NCI-H526 (cell line): Measurements from ENCODE around the gene DGKI.
"Not testable (repeated sequence)": the region's sequence is repeated elsewhere in the genome, so short reads cannot be mapped to it uniquely, and the experiment has no call there.

Experiments
- DNase-seq, 2 experiments: peaks; one replicate each; lab custom pipeline; 2025; lab: John Stamatoyannopoulos, UW

Gene DGKI

GRCh38 chr7:137471128-137471527, 375.6 kb downstream of the DGKI start:
- no peak for DNase-seq

- peak in 1 of 2 experiments; percentile 14 for DNase-seq
These were observed 376.9 kb downstream of the DGKI start for GRCh38 chr7:137469858-137470257.

- peak; percentile 73 to 91 for DNase-seq
These were observed 377.5 kb downstream of the DGKI start for GRCh38 chr7:137469191-137469811.

- no peak for DNase-seq
These were observed 383.9 kb downstream of the DGKI start for GRCh38 chr7:137462847-137463246.

DNA sequence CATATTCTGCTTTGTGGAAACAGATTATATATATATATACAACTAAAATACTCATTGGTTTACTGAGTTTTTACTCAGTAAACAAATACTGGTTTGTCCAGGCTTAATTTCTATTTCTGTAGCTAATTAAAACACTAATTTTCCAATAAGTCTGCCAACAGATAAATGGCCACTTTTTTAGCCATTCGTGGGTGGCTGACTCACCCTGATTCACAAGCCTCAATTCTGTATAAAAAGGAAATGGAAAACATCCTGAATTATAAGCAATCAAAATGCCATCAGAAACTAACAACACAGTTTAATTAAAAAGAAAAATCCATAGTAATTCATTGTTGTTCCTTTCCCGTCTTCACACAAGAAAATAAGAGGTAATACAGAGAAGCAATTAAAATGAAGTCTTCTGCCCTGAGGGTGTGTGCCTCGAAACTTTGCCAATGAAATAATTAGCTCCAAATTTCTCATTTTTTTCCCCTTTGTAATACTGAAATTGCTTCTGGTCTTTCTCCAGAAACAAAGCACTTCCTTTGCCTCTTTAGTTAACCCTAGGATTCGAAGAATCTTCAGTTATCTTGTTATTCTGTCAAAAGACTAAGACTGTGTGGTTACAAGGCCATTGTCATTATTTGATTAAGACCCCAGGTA, 384.6 kb downstream of the DGKI start:
- no peak for DNase-seq

DNA sequence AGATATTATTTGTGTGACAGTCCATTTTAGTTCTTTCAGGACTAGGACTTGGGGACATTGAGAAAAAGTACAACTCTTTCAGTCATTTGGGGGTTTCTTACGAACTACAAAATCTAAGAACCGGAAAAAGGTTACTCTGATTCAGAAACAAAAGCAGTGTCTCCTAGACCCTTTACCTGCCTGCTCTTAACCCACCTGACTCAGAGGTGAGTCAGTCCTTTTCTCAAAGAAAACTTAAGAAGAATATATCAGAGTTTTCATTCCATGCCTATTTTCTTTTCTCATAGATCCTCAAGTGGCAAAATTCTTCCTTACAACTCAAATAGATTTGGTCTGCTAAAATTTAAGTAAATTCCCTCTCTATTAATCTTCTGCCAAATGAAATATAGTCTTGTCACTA, 388.4 kb downstream of the DGKI start:
- no peak for DNase-seq

DNA sequence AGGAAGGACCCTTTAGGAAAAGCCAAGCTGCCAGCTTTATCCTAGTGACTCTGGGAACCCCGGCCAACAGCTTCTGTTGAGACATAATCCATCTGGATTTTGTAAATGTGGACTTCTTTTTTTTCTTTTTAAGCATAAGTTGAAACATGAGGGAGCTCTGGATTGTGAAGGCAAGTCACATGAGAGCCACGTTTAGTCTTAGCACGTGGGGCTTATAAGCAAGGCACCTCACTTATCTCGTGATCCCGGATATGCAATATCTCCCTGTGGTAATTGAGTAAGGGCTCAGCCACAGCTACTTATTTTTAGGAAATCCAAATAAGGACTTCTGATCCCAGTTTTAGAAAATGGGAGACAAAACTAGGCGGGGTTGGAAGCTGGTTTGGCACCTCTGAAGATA, 392.0 kb downstream of the DGKI start:
- DNase-seq, result no peak

- DNase-seq, result peak; percentile 45 to 77
These were observed 392.5 kb downstream of the DGKI start for GRCh38 chr7:137454246-137454724.

DNA sequence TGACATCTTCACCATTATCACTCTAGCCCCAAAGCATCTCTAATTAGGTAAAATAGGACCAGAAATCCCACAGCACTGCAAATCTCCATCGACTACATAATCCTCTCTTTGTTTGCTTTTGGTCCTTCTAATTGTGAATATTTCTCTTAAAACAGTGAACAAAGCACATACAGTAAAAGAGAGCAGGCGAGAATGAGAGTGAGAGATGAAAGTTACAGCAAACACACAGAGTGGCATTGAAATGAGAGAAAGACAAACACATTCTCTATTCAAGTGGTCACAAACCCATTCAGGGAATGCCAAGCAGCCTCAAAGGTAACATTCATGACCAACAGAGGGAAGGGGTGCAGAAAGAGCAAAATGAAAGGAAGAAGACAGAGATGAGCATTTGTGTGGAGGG, 393.4 kb downstream of the DGKI start:
- DNase-seq, result no peak

DNA sequence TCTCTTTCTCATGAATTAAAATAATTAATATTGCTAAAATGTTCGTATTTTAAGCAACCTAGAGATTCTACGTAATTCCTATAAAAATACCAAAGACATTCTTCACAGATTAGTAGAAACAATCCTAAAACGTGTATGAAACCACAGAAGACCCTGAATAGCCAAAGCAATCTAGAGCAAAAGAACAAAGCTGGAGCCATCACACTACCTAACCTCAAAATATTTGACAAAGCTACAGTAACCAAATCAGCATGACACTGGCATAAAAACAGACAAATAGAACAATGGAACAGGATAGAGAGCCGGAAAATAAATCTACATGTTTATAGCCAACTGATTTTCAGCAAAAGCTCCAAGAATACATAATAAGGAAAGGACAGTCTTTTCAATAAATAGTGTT, 397.8 kb downstream of the DGKI start:
- no peak for DNase-seq

- DNase-seq, result not testable (repeated sequence)
These were observed 398.2 kb downstream of the DGKI start for GRCh38 chr7:137448572-137448971.

- no peak for DNase-seq
These were observed 400.7 kb downstream of the DGKI start for GRCh38 chr7:137446025-137446424.

- no peak for DNase-seq
These were observed 401.5 kb downstream of the DGKI start for GRCh38 chr7:137445268-137445667.

DNA sequence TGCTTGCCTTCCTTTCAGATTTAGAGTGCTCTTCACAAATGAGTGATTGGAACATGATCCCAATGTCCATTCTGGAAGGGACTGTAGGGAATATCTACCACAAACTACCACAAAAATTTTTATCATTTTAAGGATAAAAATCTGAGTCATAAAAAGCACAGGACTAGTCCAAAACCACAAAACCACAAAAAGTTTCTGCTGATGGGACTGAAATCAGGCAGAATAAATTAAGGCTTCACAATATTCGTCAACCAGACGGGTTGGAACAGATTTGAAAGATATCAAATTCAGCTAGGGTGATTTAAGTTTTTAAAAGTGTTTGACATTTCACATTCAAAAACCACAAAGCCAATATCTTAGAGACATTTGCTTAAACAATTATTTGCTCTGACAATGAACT, 403.2 kb downstream of the DGKI start:
- peak; percentile 60 to 78 for DNase-seq

DNA sequence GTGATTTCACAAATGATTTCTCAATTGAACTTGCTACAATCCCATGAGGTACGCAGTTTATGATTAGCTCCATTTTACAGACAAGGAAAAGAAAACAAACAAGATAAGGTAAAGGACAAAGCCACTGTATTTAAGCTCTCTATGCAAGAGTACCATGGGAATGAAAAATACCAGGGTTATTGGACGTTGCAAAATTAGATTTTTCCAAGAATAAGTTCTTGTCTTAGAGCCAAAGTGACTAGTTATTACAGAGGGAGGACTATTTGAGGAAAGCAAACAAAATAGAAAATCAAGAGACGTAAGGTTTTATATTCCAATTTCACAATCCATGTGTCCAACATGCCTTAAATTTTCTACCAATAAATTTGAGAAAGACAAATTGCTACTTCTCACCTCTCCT, 405.3 kb downstream of the DGKI start:
- DNase-seq, result no peak

DNA sequence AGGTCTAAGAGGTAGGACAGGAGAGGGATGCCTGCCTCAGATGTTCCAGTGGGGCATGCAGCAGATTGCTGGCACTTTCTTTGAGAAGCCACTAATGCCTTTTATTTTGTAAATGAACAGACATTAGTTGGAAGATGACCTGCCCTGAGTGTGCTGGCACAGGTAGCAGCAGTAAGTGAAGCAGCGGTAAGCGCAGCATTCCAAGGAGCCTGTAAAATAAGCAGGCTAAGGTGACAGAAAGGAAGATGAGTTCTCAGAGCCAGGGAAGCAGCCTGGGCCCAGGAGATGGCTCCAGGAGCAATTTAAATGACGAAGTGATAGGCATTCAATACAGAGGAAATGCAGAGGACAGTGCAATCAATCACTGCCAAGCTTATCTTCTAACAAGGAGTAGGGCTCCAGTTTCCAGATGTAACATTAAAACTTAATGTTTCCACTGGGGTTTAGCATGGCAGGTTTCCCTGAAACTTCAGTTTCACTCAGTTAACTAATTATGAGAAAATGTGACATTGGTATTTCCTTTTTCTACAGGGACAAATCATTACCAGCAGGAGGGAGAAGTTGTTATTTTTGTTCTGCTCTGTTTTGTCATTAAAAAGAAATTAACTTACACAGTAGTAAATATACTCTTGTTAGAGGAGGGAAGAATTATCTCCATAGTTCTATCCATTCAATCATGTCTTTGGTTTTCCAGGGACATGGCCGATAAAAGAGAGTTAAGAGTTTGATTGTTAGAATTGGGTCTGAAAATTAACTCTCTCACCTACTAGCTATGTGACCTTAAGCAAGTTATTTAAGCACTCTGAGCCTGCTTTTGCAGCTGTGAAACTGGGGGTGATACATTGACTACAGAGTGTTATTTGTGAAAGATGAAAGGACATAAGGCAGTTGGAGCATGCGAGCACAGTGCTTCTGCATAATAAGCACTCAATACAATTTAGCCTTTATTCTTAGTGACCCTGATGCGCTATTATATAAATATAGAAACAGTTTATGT, 406.6 kb downstream of the DGKI start:
- DNase-seq, result no peak

DNA sequence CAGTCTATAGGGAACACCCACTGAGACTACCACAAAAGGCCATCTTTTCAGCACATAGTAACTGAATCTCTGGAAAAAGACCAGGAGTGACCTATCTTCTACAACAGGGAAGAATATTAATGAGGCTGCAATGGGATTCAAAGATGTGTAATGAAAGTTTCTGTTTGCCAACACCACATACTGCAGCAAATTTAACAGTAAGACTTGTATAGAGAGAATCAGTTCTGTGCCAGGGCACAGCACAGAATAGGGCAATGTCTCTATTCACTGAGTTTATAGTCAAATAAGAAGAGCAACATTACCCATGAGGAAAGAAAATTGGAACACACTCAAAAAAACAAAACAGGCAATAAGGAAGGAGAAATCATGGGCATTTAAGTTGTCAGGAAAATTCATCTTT, 411.8 kb downstream of the DGKI start:
- no peak for DNase-seq

- DNase-seq, result no peak
These were observed 412.2 kb downstream of the DGKI start for GRCh38 chr7:137434530-137434929.

DNA sequence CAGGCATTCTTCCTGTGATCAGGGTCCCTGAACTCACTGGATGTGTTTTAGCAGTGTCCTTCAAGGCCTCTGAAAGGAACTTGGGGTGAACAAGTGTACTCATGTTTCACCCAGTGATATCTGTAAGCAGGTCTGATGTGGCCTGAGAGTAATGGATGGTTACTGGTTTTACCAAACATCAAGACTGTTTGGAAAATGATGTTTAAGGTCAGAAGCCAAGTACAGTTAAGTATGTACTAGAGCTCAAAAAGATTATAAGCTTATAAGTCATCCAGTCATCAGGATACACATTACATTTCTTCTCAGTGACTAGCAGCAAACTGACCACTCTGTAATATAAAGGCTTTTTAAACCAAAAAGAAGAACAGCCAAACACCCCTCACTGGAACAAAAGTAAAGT, 423.5 kb downstream of the DGKI start:
- no peak for DNase-seq

- no peak for DNase-seq
These were observed 425.4 kb downstream of the DGKI start for GRCh38 chr7:137421366-137421765.

- no peak for DNase-seq
These were observed 427.9 kb downstream of the DGKI start for GRCh38 chr7:137418841-137419240.

- DNase-seq, result no peak
These were observed 429.3 kb downstream of the DGKI start for GRCh38 chr7:137417464-137417863.

GRCh38 chr7:137413901-137414300, 432.9 kb downstream of the DGKI start:
- DNase-seq, result no peak
